K562 (cell line): ENCODE measurements around the gene KLHL22. TPM values are rescaled to one million over a fixed set of nuclear protein-coding genes. Genes with fewer than 3 reads are reported as not detected.

Experiments used
- CBFA2T3 ChIP-seq: fragments of 450-650 bp; IDR thresholded peaks from 2 replicates; pipeline ENCODE4 v1.6.1; 2017
- CHD1 ChIP-seq: fragments of 200-600 bp; sonication (generic); IDR thresholded peaks from one replicate; pipeline ENCODE4 v1.6.1; 2012; ENCODE audit warnings: mild to moderate bottlenecking, moderate library complexity, low read length, inconsistent platforms
- E2F3 ChIP-seq: fragments of 250-450 bp; sonication (Bioruptor Pico); IDR thresholded peaks from 2 replicates; pipeline ENCODE4 v1.4.0; 2020; ENCODE audit warnings: mild to moderate bottlenecking
- EGR1 ChIP-seq: fragments of 450-650 bp; conservative IDR thresholded peaks from 2 replicates; pipeline ENCODE4 v1.6.1; 2017; ENCODE audit warnings: mild to moderate bottlenecking
- ESRRA ChIP-seq: fragments of 450-650 bp; IDR thresholded peaks from 2 replicates; pipeline ENCODE4 v1.6.1; 2014; ENCODE audit warnings: low read depth, mild to moderate bottlenecking, moderate library complexity, borderline replicate concordance
- FOXK1 ChIP-seq: sonication (generic); formaldehyde crosslinking; IDR thresholded peaks from 2 replicates; pipeline ENCODE4 v1.8.0; 2022; ENCODE audit warnings: missing genetic modification reagents, mild to moderate bottlenecking, borderline replicate concordance
- HDAC2 ChIP-seq: fragments of 450-650 bp; IDR thresholded peaks from 2 replicates; pipeline ENCODE4 v1.6.1; 2016; ENCODE audit warnings: mild to moderate bottlenecking
- MAFK ChIP-seq: IDR thresholded peaks from 2 replicates; pipeline ENCODE4 v1.6.1; 2011; ENCODE audit warnings: low read length, improper control_type of control experiment
- RBM14 ChIP-seq: fragments of 200-400 bp; formaldehyde crosslinking; IDR thresholded peaks from 2 replicates; pipeline ENCODE4 v1.6.1; 2018; ENCODE audit warnings: low read depth, mild to moderate bottlenecking, low read length, moderate library complexity, borderline replicate concordance; ENCODE audit not compliant: insufficient read depth
- RBM39 ChIP-seq: fragments of 200-400 bp; formaldehyde crosslinking; optimal IDR thresholded peaks from 2 replicates; pipeline ENCODE3; 2018; ENCODE audit warnings: low read depth, low read length
- RCOR1 ChIP-seq, 2 experiments: IDR thresholded peaks; 2 replicates each; pipeline ENCODE4 v1.6.1; 2012; ENCODE audit warnings: low read depth in 2 of 2, low read length in 2 of 2, borderline replicate concordance in 1 of 2, improper control_type of control experiment in 1 of 2
- RNF2 ChIP-seq: sonication (generic); IDR thresholded peaks from 2 replicates; pipeline ENCODE4 v1.6.1; 2016
- SIRT6 ChIP-seq: IDR thresholded peaks from one replicate; pipeline ENCODE4 v1.6.1; 2012; ENCODE audit warnings: low read depth, mild to moderate bottlenecking, control low read depth, inconsistent platforms, low read length, moderate library complexity
- SRSF7 ChIP-seq: fragments of 200-400 bp; formaldehyde crosslinking; optimal IDR thresholded peaks from 2 replicates; pipeline ENCODE3; 2017; ENCODE audit warnings: mild to moderate bottlenecking, low read depth, low read length
- SUPT5H ChIP-seq: fragments of 450-650 bp; IDR thresholded peaks from 2 replicates; pipeline ENCODE4 v1.6.1; 2016
- TAF15 ChIP-seq: fragments of 200-400 bp; formaldehyde crosslinking; IDR thresholded peaks from 2 replicates; pipeline ENCODE4 v1.6.1; 2017; ENCODE audit warnings: mild to moderate bottlenecking, low read depth, low read length, moderate library complexity
- ZBTB8A ChIP-seq: fragments of 450-650 bp; IDR thresholded peaks from 2 replicates; pipeline ENCODE4 v1.6.1; 2018; ENCODE audit warnings: mild to moderate bottlenecking, moderate library complexity; ENCODE audit not compliant: partially characterized antibody
- ZNF134 ChIP-seq: fragments of 250-450 bp; sonication (Bioruptor Pico); conservative IDR thresholded peaks from 2 replicates; pipeline ENCODE4 v1.4.0; 2020
- ZNF764 ChIP-seq: fragments of 250-450 bp; sonication (Bioruptor Pico); IDR thresholded peaks from 2 replicates; pipeline ENCODE4 v1.4.0; 2020; ENCODE audit warnings: low read depth, mild to moderate bottlenecking, moderate library complexity
- polyA plus RNA-seq, 8 experiments: library from polyadenylated mRNA; depleted of rRNA in 4 of 8; stranded (reverse) in 5 of 8; unstranded in 3 of 8; fragments of >200 nt; fragmentation: Nextera tagmentation in 2 of 8; fragmentation: Illumina TruSeq in 1 of 8; extraction: Ambion mirVana in 2 of 8; extraction: Trizol in 1 of 8; gene quantifications; 2 replicates each; pipeline versions ENCODE4 v1.2.1 to v1.2.3, GENCODE V29; 2011 to 2014; ENCODE audit warnings: inconsistent platforms in 1 of 8, missing spikeins in 1 of 8
- total RNA-seq, 7 experiments: library from RNA; depleted of rRNA in 6 of 7; stranded (reverse); fragments of >200 nt in 6 of 7; fragmentation: Illumina TruSeq in 2 of 7; extraction: Trizol in 2 of 7; gene quantifications; 2 replicates each; pipeline versions ENCODE4 v1.2.1 to v1.2.3, GENCODE V29; 2011 to 2021; ENCODE audit warnings: low replicate concordance in 1 of 7
- TF ChIP-seq, protein P1 (sequence below): sonication (generic); formaldehyde crosslinking; IDR thresholded peaks from 2 replicates; pipeline ENCODE4 v1.8.0; 2022; ENCODE audit warnings: mild to moderate bottlenecking, missing genetic modification reagents
- TF ChIP-seq, protein P2 (sequence below): fragments of 450-650 bp; IDR thresholded peaks from 2 replicates; pipeline ENCODE4 v1.6.1; 2018; ENCODE audit warnings: mild to moderate bottlenecking, low read depth; ENCODE audit not compliant: partially characterized antibody
- TF ChIP-seq, protein P3 (sequence below): fragments of 450-650 bp; formaldehyde crosslinking; IDR thresholded peaks from 2 replicates; pipeline ENCODE4 v1.4.0; 2022; ENCODE audit warnings: missing genetic modification characterization

KLHL22 gene
- total and polyA plus RNA-seq, 9 of the 15 experiments (the other 6 are each of a cell fraction or from before 2014, with no cell fraction given): 1.3 to 25.6 (median 15.2) TPM

GRCh38 chr22:20494978-20495860, at the start of gene KLHL22 (continued):
- no peak for TF ChIP-seq CBFA2T3
- TF ChIP-seq EGR1: no peak
- no peak; the same call in 1 of the 2 replicates for TF ChIP-seq ZNF764 (CRISPR knock-in tag)
- TF ChIP-seq RBM39: no peak
- no peak for TF ChIP-seq HDAC2
- TF ChIP-seq ESRRA: no peak
- TF ChIP-seq RNF2: no peak
- TF ChIP-seq CHD1: peak; percentile 99
- TF ChIP-seq SUPT5H: no peak
- TF ChIP-seq E2F3 (CRISPR knock-in tag): no peak; the same call in 1 of the 2 replicates
- no peak for TF ChIP-seq TAF15
- TF ChIP-seq RBM14: peak; percentile 97; the same call in 1 of the 2 replicates
- no peak for TF ChIP-seq FOXK1
- no peak for TF ChIP-seq ZBTB8A
- TF ChIP-seq, protein P1, sequence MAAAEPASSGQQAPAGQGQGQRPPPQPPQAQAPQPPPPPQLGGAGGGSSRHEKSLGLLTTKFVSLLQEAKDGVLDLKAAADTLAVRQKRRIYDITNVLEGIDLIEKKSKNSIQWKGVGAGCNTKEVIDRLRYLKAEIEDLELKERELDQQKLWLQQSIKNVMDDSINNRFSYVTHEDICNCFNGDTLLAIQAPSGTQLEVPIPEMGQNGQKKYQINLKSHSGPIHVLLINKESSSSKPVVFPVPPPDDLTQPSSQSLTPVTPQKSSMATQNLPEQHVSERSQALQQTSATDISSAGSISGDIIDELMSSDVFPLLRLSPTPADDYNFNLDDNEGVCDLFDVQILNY (CRISPR knock-in tag): no peak
- TF ChIP-seq, protein P2, sequence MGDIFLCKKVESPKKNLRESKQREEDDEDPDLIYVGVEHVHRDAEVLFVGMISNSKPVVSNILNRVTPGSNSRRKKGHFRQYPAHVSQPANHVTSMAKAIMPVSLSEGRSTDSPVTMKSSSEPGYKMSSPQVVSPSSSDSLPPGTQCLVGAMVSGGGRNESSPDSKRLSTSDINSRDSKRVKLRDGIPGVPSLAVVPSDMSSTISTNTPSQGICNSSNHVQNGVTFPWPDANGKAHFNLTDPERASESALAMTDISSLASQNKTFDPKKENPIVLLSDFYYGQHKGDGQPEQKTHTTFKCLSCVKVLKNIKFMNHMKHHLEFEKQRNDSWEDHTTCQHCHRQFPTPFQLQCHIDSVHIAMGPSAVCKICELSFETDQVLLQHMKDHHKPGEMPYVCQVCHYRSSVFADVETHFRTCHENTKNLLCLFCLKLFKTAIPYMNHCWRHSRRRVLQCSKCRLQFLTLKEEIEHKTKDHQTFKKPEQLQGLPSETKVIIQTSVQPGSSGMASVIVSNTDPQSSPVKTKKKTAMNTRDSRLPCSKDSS: no peak
- 0 out of 2 replicates have a peak, but pooled peaks have one; percentile 0 for TF ChIP-seq MAFK
- peak; percentile 13 for TF ChIP-seq SRSF7
- no peak for TF ChIP-seq RCOR1 (IDR thresholded peaks at IDR 0.05; ENCODE audit: borderline replicate concordance in 1 of 2, low read depth in 2 of 2, low read length in 2 of 2)
- TF ChIP-seq ZNF134 (CRISPR knock-in tag): no peak
- TF ChIP-seq, protein P3, sequence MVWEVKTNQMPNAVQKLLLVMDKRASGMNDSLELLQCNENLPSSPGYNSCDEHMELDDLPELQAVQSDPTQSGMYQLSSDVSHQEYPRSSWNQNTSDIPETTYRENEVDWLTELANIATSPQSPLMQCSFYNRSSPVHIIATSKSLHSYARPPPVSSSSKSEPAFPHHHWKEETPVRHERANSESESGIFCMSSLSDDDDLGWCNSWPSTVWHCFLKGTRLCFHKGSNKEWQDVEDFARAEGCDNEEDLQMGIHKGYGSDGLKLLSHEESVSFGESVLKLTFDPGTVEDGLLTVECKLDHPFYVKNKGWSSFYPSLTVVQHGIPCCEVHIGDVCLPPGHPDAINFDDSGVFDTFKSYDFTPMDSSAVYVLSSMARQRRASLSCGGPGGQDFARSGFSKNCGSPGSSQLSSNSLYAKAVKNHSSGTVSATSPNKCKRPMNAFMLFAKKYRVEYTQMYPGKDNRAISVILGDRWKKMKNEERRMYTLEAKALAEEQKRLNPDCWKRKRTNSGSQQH (CRISPR knock-in tag): no peak
- TF ChIP-seq SIRT6: no peak
